Measurements from ENCODE around the gene MGST3.
"Not testable (repeated sequence)": the region's sequence is repeated elsewhere in the genome, so short reads cannot be mapped to it uniquely, and the experiment has no call there.

Gene MGST3

DNA sequence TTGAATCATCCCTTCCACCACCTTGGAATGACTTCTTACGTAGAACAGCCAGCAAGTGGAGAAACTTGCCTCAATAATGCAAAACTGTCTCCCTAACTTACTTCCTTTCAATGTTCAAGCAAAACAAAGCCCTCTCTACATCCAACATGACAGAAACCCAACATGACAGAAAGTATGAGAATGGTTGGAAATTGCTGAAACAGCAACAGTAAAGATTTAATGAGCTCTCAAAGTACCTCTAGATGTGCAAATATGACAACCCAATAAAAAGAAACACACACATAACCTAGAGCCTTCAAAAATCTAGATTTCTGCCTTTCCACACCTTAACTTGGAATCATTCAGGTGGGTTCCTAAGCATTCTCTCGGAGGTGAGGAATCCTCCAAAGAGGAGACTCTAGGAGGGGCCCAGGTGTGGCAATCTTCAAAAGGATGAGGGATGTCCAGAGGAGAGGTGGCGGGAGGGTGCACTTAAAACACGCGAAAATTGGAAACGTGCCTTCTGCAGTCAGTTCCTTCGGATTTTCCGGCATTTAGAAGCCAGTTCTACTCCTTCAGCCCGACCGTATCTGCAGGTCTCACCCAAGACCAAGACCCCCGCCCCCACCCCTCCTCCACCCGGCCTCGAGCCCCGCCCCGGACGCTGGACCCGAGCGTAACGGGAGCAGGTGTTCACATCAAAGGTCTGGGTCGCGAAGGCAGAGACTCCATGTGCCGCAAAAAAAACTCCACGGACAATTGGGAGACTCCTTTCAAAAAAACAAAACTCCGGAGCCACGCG, 996 bp upstream of the MGST3 start:
- no peak for DNase-seq

DNA sequence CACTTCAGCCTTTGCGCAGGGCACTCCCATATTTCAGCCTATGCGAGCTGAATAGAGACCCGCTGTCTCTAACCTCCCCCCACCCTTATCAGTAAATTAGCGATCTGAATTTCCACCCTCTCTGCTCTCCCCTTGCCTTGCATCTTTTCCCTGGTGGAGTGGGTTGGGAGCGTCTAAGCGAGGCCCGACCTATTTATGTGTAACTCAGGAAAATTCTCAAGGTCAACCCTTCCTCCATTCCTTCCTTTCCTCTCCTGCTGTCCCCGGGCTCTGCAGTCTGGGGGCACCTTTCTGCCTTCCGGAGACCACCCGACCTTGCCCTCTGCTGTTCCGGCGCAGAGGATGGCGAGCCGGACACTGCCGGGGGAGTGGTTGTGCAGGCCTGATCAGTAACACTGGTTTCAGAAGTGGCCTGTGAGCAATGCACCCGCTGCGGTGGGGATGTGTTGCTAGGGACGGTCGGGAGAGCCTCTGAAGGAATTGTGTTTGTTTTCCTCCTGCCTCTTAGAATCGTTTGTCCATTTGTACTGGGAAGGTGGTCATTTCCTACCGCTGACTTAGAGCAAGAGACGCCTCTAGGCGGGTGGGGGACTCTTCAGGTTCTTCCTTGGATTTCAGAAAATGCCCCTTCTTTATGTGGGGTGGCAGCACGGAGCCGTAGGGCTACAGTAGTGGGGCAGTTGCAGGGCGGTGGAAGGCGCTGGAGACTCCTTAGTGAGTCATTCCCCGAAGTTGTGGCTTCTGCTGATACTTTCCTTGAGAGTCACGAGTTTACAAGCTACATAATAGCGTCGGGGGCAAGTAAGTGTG, 513 bp downstream of the MGST3 start:
- no peak for DNase-seq

DNA sequence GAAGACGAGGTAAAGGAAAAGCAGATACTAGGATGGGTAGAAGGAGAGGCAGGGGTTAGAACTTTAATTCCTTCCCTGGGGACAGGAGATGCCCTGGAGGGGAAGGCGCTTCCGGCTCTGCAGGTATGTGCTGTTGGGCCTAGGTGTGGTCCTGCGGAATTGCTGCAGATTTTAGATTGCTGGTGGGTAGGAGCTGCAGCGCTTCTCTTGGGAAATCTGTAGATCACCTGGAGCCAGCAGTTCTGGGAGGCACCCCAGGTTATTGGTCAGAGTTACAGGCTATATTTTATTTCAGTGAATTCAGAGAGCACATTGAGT, 1.1 kb downstream of the MGST3 start:
- no peak for DNase-seq

GRCh38 chr1:165632491-165632890, 1.5 kb downstream of the MGST3 start:
- no peak for DNase-seq

- no peak for DNase-seq
Measured at GRCh38 chr1:165633614-165634013, 2.6 kb downstream of the MGST3 start.

- DNase-seq = no peak
Measured at GRCh38 chr1:165634154-165634921, 3.3 kb downstream of the MGST3 start.

GRCh38 chr1:165635329-165635728, 4.3 kb downstream of the MGST3 start:
- no peak for DNase-seq

- no peak for DNase-seq
Measured at GRCh38 chr1:165635823-165636222, 4.8 kb downstream of the MGST3 start.

DNA sequence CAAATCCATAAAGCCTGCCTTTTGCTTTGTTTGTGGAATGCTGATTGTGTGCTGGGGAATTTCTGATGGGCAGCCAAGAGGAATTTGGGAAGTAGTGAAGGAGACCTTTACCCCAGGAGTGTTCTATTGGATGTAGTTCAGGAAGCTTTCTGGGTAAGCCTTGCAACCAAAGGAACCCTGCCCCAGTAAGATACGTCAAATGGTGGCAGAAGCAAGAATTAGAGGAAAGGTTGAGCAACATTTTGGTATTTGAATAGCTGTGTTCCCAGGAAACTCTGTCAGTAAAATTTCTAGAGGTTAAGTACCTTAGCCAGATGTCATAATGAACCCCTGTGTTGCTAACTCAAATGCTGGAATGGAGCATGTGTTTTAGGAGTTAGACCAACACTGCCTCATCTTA, 6.4 kb downstream of the MGST3 start:
- no peak for DNase-seq

- not testable (repeated sequence) for DNase-seq
Measured at GRCh38 chr1:165638211-165638610, 7.2 kb downstream of the MGST3 start.

- DNase-seq = no peak
Measured at GRCh38 chr1:165639821-165640623, 9.0 kb downstream of the MGST3 start.

DNA sequence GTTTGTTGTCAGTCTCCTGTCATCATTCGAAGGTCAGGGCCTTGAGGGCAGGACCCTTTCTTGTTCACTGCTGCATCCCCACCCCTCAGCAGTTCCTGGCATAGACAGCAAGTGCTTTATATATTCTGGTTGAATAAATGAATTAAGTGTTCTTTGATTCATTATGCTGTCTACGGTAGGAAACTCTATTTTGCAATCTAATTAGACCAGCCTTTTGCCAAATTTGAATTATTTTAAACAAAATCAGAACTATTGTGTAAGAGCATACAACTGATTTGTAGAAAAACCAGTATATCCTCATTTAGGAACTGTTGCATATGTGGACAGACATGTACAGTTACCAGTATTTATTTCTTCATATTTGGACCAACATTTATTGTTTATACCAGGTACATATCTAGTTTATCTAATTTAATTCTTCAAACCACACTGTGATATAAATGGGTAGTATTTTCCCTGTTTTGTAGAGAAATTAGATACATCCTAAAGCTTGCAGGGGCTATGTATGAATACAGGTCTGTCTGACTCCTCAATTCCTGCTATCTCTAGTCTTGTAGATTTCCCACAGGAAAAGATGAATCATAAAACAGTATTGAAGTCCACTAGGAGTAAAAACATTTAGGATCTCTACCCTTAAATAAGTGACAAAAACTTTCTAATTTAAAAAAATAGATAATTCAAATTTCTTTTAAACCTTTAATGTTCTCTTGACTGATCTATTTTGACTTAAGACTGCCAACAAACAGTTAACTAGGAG, 10.4 kb downstream of the MGST3 start:
- DNase-seq = no peak

DNA sequence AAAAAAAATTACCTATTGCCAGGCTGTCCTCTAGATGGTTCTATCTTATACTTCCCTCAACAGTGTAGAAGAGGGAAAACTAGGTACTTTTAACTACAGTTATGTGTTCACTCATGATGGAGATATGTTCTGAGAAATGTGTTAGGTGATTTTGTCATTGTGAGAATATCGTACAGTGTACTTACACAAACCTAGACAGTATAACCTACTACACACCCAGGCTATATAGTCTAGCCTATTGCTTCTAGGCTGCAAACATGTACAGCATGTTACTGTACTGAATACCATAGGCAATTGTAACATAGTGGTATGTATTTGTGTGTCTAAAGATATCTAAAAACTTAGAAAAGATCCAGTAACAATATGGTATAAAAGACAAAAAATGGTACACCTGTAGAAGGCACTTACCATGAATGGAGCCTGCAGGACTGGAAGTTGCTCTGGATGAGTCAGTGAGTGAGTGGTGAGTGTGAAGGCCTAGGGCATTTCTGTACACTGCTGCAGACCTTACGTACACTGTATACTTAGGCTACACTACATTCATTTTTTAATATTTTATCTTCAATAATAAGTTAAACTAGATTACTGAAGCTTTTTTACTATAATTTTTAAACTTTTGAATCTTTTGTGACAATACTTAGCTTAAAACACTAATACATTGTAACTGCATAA, 13.2 kb downstream of the MGST3 start:
- no peak for DNase-seq

GRCh38 chr1:165645654-165646366, 14.8 kb downstream of the MGST3 start:
- no peak for DNase-seq

GRCh38 chr1:165647517-165647916, 16.5 kb downstream of the MGST3 start:
- no peak for DNase-seq

DNA sequence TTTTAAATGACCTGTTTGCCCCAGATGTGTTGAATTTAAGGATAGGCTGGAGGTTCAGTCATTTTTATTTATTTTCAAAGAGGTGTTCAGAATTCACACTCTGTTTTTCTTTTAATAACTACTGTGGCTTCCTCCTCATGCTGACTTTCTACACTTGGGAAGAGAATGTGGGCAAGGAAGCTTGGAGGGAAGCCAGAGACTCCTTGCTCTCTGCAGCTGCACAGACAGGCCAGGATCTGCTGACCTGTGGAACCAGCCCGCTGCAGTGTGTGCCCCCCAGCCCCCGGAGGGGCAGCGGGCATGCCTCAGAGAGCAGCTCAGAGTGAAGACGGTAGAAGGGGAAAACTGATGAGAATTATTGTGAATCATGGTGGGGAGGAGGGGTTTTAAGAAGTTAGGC, 16.9 kb downstream of the MGST3 start:
- no peak for DNase-seq

- no peak for DNase-seq
Measured at GRCh38 chr1:165648919-165649572, 18.0 kb downstream of the MGST3 start.

DNA sequence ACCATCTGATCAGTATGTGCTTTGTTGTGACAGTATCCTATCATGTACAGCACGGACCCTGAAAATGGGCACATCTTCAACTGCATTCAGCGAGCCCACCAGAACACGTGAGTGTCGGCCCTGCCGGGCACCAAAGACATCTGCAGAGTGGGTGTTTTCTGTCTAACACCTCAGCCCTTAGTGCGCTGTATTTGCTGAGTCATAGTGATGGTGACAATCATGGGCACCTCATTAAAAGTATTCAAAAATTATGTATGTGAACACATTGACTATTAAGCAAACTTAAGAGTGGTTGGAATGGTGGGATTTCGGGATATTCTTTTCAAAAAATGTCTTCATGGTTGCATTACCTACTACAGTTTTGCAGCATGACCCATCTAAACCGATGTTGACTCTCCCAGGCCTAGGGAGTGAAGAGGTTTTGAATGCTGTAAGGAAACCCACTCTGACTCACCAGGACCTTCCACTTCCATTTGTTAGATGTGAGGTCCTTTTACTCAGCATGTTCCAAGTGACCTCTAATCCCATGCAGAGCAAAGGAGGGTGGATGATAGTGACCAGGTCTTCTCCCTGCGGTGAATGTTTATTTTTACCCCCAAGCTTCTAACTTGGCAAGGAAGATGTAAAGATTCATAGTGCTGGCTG, 20.1 kb downstream of the MGST3 start:
- DNase-seq = no peak

DNA sequence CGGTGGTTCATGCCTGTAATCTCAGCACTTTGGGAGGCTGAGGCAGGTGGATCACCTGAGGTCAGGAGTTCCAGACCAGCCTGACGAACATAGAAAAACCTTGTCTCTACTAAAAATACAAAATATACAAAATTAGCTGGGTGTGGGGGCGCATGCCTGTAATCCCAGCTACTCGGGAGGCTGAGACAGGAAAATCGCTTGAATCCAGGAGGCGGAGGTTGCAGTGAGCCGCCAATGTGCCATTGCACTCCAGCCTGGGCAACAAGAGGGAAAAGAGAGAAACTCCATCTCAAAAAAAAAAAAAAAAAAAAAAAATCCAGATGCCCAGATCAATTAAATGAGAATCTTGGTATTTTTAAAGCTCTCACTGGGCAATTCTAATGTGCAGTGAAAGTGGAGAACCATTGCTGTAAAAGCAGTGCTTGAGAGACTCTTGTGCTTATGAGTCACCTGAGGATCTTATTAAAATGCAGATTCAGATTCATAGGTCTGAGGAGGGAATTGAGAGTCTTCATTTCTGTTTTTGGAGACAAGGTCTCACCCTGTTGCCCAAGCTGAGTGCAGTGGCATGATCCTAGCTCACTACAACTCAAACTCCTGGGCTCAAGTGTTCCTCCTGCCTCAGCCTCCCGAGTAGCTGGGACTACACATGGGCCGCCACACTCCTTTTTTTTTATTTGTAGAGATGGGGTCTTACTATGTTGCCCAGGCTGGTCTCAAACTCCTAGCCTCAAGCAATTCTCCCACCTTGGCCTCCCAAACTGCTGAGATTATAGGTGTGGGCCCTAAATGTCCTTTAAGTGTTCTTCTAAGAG, 27.9 kb downstream of the MGST3 start:
- not testable (repeated sequence) for DNase-seq
